ENCODE results near the gene VSX2. TPM values are rescaled to one million over a fixed set of nuclear protein-coding genes. Genes with fewer than 3 reads are reported as not detected.

VSX2 gene
- total RNA-seq, 3 donors from 2014 or later, result not detected

GRCh38 chr14:74211945-74212580 lies 27.2 kb upstream of the VSX2 start:
- ATAC-seq, result no peak
- no peaks in the 10 kb centered on the region for H3K36me3 ChIP-seq (ENCODE audit: low read depth)
- H3K4me1 ChIP-seq (ENCODE audit: low read depth), result no peaks in the 10 kb centered on the region
- TF ChIP-seq CTCF (IDR thresholded peaks at IDR 0.05), result no peak
- no peak for DNase-seq
- H3K4me3 ChIP-seq, result no peak overlapping the region
- no peaks in the 10 kb centered on the region for H3K9me3 ChIP-seq
- intact Hi-C loops (cut with DNase I, micrococcal nuclease), result no loop called here

- ATAC-seq (no peak), DNase-seq (no peak)
- Histone ChIP-seq H3K4me3 (no peak overlapping the region), H3K9me3 (no peaks in the 10 kb centered on the region), H3K4me1 (ENCODE audit: low read depth) (no peaks in the 10 kb centered on the region), H3K36me3 (ENCODE audit: low read depth) (no peaks in the 10 kb centered on the region)
- TF ChIP-seq CTCF (IDR thresholded peaks at IDR 0.05), result no peak
- intact Hi-C loops (cut with DNase I, micrococcal nuclease), result no loop called here
Observed at GRCh38 chr14:74213907-74214803, 25.1 kb upstream of the VSX2 start.

GRCh38 chr14:74216671-74217070 lies 22.6 kb upstream of the VSX2 start:
- Histone ChIP-seq H3K4me3 (no peak overlapping the region), H3K36me3 (ENCODE audit: low read depth) (no peaks in the 10 kb centered on the region), H3K4me1 (ENCODE audit: low read depth) (no peaks in the 10 kb centered on the region), H3K9me3 (no peaks in the 10 kb centered on the region)
- TF ChIP-seq CTCF (IDR thresholded peaks at IDR 0.05), result no peak
- no peak for DNase-seq
- intact Hi-C loops (cut with DNase I, micrococcal nuclease), result no loop called here
- ATAC-seq, result no peak

- Histone ChIP-seq H3K4me3 (no peak overlapping the region), H3K36me3 (ENCODE audit: low read depth) (no peaks in the 10 kb centered on the region), H3K4me1 (ENCODE audit: low read depth) (no peaks in the 10 kb centered on the region), H3K9me3 (no peaks in the 10 kb centered on the region)
- TF ChIP-seq CTCF (IDR thresholded peaks at IDR 0.05), result peak; percentile 92
- DNase-seq, result peak; percentile 57 to 82 (median 72)
- peak; percentile 90 for ATAC-seq
- intact Hi-C loops (cut with DNase I, micrococcal nuclease), result no loop called here
Observed at GRCh38 chr14:74217672-74218448, 21.4 kb upstream of the VSX2 start.

- no peaks in the 10 kb centered on the region for H3K4me1 ChIP-seq (ENCODE audit: low read depth)
- no peaks in the 10 kb centered on the region for H3K36me3 ChIP-seq (ENCODE audit: low read depth)
- ATAC-seq (no peak), DNase-seq (no peak)
- no peak overlapping the region for H3K4me3 ChIP-seq
- intact Hi-C loops (cut with DNase I, micrococcal nuclease), result no loop called here
- no peak for TF ChIP-seq CTCF (IDR thresholded peaks at IDR 0.05)
- no peaks in the 10 kb centered on the region for H3K9me3 ChIP-seq
Observed at GRCh38 chr14:74218462-74218861, 20.8 kb upstream of the VSX2 start.

All from mucosa of descending colon (tissue), 3 donors.